SK-N-MC (cell line): Measurements from ENCODE around the gene ANGEL1.
A peak's percentile ranks its signal among the peaks of the same experiment; 100 is the strongest.

ENCODE experiments used
- DNase-seq: peaks from one replicate; pipeline ENCODE4 v3.0.0-alpha.2; 2011; ENCODE audit warnings: low read depth, low spot score
- H3K27ac ChIP-seq: fragments of 200-600 bp; sonication (generic); 2 replicates; pipeline ENCODE4 v1.5.1; 2016; ENCODE audit warnings: mixed run types
- H3K36me3 ChIP-seq: fragments of 200-600 bp; sonication (generic); 2 replicates; pipeline ENCODE4 v1.6.1; 2017; ENCODE audit warnings: antibody characterized with exemption, low read length, mixed read lengths; ENCODE audit not compliant: insufficient read depth
- H3K4me3 ChIP-seq: fragments of 200-600 bp; sonication (generic); 2 replicates; pipeline ENCODE4 v1.5.1; 2016
- H3K9ac ChIP-seq: fragments of 200-600 bp; sonication (generic); 2 replicates; pipeline ENCODE4 v1.8.0; 2017; ENCODE audit warnings: mixed run types, mixed read lengths; ENCODE audit not compliant: insufficient read length
- H3K9me3 ChIP-seq: fragments of 200-600 bp; sonication (generic); 2 replicates; pipeline ENCODE4 v1.6.1; 2017; ENCODE audit warnings: low read depth, mild to moderate bottlenecking, antibody characterized with exemption, low read length, moderate library complexity, mixed read lengths
- EZH2 ChIP-seq: fragments of 200-600 bp; sonication (generic); IDR thresholded peaks from one replicate; pipeline ENCODE4 v1.6.1; 2017; ENCODE audit warnings: antibody characterized with exemption
- FOXP2 ChIP-seq: optimal IDR thresholded peaks from 2 replicates; pipeline ENCODE3; 2011; ENCODE audit warnings: mild to moderate bottlenecking, moderate library complexity; ENCODE audit not compliant: insufficient read depth; ENCODE audit errors: extremely low read length, control extremely low read depth
- POLR2AphosphoS5 ChIP-seq: IDR thresholded peaks from 2 replicates; pipeline ENCODE4 v1.6.1; 2012; ENCODE audit warnings: mild to moderate bottlenecking, low read depth, low read length, borderline replicate concordance

Gene ANGEL1

GRCh38 chr14:76772300-76773187 lies 40.1 kb downstream of the ANGEL1 start:
- TF ChIP-seq FOXP2 = no peak
- no peak for TF ChIP-seq POLR2AphosphoS5
- no peak for TF ChIP-seq EZH2
- DNase-seq = no peak
- H3K36me3 ChIP-seq = no peaks in the 10 kb centered on the region
- H3K9ac ChIP-seq = no peak overlapping the region
- H3K4me3 ChIP-seq = no peak overlapping the region
- no peak overlapping the region for H3K27ac ChIP-seq
- no peaks in the 10 kb centered on the region for H3K9me3 ChIP-seq

- no peaks in the 10 kb centered on the region for H3K9me3 ChIP-seq
- H3K9ac ChIP-seq = no peak overlapping the region
- H3K36me3 ChIP-seq = no peaks in the 10 kb centered on the region
- H3K4me3 ChIP-seq = no peak overlapping the region
- DNase-seq = no peak
- no peak overlapping the region for H3K27ac ChIP-seq
- no peak for TF ChIP-seq POLR2AphosphoS5
These were observed 41.2 kb downstream of the ANGEL1 start for GRCh38 chr14:76771437-76771980.

DNA sequence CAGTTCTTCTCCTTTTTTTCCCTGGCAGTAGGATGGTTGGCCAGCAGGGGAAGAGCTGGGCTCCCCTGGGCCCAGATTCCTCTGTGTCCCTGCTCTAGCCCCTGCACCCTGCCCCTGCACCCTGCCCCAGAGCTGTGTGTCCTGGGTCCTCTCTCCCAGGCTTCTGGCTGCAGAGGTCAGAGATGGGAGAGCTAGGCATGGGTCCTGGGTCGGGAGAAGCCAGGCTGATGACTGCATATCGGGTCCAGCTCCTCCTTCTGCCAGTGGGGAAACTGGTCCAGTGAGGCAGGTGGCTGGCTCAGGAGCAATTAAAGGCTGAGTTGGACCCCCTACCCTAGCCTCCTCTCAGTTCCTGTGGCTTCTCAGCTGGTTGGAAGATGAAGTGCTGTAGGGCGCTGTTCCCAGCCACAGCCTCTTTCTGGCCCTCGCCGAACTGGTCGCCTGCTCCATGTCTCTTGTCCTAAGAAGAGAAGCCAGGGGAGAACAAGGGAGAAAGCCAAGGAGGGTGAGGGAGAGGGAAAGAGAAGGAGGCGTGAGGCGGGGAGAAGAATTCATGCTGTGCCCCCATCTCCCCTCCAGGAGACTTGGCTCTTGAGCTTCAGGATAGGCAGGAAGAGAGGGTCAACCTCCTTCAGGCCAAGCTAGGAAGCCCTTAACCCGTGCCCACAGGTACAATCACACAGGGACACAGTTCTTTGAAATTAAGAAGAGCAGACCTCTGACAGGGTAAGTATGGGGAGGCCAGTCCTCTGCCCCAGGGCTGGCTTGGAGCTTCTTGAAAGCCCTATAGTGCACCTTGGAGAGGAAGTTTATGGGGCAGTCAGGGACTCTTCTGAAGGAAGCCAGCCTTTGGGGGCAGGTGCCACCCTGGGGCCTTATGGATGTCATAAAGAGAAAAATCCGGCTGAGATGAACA lies 41.9 kb downstream of the ANGEL1 start:
- Histone ChIP-seq H3K4me3 (no peak overlapping the region), H3K27ac (no peak overlapping the region), H3K9me3 (no peaks in the 10 kb centered on the region), H3K9ac (no peak overlapping the region), H3K36me3 (no peaks in the 10 kb centered on the region)
- TF ChIP-seq FOXP2 = no peak
- no peak for TF ChIP-seq EZH2
- no peak for TF ChIP-seq POLR2AphosphoS5
- DNase-seq = no peak

DNA sequence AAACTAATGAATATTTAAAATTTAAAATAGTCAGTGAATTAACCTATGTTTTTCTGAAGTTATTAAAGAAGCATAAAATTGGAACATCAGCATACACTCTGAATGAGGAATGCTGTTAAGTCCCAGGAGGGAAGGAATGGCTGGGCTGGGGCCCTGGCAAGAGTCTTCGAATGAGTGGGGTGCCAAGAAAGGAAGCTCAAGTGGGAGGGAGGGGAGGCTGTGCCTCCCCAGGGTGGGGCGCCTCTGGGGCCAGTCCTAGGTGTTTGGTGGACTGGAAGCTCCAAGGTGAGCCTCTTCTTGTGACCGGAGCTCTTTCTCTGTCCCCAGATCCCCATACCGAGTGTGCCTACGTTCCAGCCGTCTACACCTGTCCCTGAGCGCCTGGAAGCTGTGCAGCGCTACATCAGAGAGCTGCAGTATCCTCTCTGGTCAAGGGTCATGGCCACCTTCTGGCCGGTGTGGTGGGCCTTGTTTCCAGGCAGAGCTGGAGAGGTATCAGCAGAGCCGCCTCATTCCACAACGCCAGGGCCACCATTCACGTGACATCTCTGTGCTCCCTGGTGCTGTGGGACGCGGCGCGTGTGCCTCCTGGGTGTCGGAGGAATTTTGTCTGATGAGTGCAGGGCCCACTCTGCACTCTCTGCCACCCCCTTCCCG lies 42.9 kb downstream of the ANGEL1 start:
- DNase-seq = no peak
- TF ChIP-seq EZH2 (no peak), FOXP2 (no peak), POLR2AphosphoS5 (no peak)
- no peaks in the 10 kb centered on the region for H3K9me3 ChIP-seq
- no peak overlapping the region for H3K27ac ChIP-seq
- H3K9ac ChIP-seq = no peak overlapping the region
- H3K36me3 ChIP-seq = no peaks in the 10 kb centered on the region
- H3K4me3 ChIP-seq = no peak overlapping the region

GRCh38 chr14:76768671-76769500 lies 43.8 kb downstream of the ANGEL1 start:
- DNase-seq = no peak
- Histone ChIP-seq H3K36me3 (no peaks in the 10 kb centered on the region), H3K4me3 (no peak overlapping the region), H3K27ac (no peak overlapping the region), H3K9ac (no peak overlapping the region), H3K9me3 (no peaks in the 10 kb centered on the region)
- TF ChIP-seq FOXP2 (no peak), EZH2 (no peak), POLR2AphosphoS5 (no peak)

DNA sequence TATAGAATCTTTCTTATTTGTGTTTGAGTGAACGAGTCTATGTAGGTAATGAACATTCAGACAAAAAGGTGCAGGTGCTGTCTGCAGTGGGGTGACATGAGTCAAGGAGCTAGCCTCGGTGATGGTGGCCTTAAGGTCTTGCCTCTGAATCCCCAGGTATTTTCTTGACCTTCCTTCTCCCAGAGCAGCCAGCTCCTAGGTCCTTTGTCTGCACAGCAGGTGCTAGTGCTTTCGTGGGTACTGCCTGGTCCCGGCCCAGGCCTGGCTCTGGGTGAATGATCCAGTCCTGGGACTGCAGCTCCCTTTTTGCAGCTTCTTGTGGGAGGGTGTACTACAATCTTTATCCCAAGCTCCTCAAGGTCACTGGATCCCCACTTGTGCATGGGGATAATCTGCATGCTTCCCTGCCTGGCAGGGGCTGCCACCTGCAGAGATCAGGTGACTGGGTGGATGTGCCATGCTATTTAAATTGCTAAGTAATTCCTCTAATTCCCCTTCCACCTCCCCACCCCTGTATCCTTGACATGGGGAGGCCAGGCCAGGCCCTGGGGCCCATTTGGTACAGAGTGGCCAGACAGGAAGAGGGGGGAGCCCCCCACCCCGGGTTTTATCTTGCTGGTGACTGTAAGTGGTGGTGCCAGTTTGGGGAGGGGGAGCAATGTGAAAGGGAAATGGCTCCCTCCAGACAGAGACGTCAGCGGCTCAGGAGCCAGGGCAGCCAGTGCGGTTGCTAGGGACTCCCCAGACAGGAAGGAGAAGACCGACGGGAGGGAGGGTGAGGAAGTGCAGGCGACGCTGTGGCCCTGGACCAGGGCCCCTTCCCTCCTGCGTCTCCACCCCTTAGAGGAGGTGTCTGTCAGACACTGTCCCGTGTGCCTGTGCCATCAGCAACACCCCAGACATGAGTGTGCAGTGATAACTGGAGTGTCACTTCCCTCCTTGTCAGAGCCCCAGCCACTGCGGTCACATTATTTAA lies 44.7 kb downstream of the ANGEL1 start:
- TF ChIP-seq FOXP2 (no peak), POLR2AphosphoS5 (peak; percentile 29; the same call in 1 of the 2 replicates)
- no peaks in the 10 kb centered on the region for H3K36me3 ChIP-seq
- H3K4me3 ChIP-seq = no peak overlapping the region
- no peaks in the 10 kb centered on the region for H3K9me3 ChIP-seq
- no peak overlapping the region for H3K9ac ChIP-seq
- H3K27ac ChIP-seq = no peak overlapping the region
- no peak for DNase-seq

DNA sequence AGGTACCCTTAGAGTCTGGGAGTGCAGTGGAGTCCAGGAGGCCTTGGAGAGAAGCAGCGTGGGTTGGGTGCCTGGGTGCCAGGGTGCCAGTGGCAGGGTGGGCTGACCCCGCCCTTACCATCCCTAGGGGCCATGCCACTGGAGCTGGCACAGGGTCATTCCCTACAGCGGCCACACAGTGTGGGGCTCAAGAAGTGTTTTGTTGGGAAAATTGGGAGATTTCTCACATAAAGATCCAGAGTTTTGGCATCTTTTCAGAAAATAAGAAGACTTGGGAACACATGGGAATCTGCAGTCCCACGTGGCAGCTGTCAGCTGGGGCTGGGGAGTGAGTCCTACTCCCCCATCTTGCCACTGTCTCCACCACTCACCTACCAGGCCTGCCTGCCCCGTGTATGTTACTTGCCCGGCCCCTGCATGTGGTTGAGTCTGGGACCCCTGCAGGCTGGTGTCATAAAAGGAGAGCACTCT lies 47.2 kb downstream of the ANGEL1 start:
- H3K9ac ChIP-seq = no peak overlapping the region
- H3K9me3 ChIP-seq = no peaks in the 10 kb centered on the region
- no peak overlapping the region for H3K4me3 ChIP-seq
- no peaks in the 10 kb centered on the region for H3K36me3 ChIP-seq
- no peak for TF ChIP-seq EZH2
- TF ChIP-seq FOXP2 = no peak
- no peak for TF ChIP-seq POLR2AphosphoS5
- no peak overlapping the region for H3K27ac ChIP-seq
- DNase-seq = no peak
